HG03378 (cell line): ENCODE data around the gene CCNK.

Experiments used
- ATAC-seq: cut with Tn5 transposase; IDR thresholded peaks from one replicate; pipeline ENCODE4 v1.9.1; 2021; ENCODE audit warnings: mild to moderate bottlenecking, moderate library complexity; ENCODE audit not compliant: unreplicated experiment

CCNK gene

DNA sequence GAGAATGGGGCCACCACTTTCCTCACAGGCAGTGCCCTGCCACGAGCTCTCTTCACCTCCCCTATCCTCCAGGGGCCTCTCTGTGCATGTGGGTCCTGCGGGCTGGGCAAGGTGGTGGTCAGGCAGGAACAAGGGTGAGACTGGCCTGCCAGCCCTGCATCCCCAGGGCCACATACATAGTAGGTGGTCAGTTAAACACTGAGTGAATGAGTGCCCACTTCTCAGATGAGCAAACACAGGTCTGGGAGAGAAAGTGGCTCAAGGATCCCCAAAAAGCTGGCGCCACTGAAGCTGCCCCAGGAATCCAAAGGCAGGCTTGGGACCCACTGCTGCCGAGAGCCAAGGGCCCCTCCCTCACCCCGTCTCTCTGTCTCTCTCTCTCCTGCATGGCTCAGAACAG is 51.1 kb downstream of the CCNK start:
- no peak for ATAC-seq

DNA sequence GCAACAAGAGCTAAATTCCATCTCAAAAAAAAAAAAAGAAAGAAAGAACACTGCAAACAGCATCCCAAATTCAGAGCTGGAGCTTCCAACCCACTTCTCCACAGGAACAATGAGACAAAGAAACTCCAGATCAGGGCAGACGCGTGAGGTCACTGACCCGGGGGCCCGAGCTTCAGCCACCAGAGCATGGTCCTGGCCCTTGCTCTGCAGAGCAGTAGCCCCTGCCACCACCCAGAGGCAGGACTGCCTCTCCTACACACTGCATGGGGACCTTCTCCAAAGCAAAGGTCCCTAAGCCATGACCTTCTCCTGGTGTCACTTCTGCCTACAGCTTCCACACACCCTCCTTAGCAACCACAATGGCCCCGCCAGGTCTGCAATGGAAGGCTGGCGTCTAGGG is 53.1 kb downstream of the CCNK start:
- no peak for ATAC-seq

GRCh38 chr14:99534863-99535262 is 53.7 kb downstream of the CCNK start:
- ATAC-seq, result no peak

GRCh38 chr14:99535448-99535847 is 54.2 kb downstream of the CCNK start:
- ATAC-seq, result no peak

- ATAC-seq, result no peak
Measured at GRCh38 chr14:99535908-99536778, 54.9 kb downstream of the CCNK start.

DNA sequence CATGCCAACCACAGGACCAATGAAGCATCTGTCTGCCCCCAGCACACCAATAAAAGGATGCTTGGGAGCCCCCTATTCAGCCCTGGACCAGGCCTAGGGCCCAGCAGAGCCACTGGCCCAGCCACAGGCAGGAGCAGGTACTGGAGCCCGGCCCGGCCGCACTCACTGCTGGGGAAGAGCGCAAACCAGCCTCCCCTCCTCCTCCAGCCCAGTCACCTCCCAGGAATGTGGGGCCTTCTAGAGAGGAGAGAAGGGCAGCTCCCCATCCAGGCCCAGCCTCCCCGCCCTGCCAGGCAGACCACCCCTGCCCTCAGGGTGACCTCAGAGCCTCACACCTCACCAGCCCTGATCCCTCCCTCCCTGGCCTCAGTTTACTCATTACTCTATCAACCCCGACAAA is 56.2 kb downstream of the CCNK start:
- ATAC-seq, result no peak

DNA sequence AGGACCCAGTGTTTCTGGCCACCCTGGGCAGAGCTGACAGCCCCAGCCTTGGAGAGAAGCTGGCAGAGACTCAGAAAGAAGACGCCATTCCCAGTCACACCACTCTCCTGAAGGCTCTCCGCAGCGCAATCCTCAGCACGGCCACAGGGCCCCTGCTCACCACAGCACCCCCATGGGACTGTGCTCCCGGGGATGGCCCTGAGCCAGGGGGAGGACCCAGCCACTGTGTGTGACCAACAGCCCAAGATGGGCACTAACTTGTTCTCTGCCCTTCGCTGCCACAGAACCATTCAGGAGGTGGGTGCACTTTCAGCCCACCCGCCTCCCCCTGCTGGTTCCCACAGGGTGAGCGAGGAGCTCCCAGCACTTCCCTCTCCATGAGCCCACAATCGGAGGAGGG is 57.1 kb downstream of the CCNK start:
- ATAC-seq, result no peak

DNA sequence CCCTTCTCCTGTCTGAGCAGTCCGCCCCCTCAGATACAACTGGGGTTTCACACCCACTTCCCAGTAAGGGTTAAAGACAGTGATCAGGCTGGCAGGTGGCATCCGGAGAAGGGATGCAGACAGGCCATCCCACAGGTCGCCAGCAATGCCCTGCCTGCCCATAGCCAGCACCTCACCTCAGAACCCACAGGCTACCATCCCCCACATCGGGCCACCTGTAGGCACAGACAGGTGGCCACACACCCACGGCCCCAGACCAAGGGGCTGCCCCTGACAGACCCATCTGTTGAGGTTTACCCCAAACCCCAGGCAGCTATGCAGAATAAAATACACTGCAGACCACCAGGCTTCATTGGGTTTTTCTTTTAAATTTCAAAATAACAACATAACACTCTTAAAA is 57.5 kb downstream of the CCNK start:
- no peak for ATAC-seq

- ATAC-seq, result no peak
Measured at GRCh38 chr14:99539491-99539890, 58.3 kb downstream of the CCNK start.

DNA sequence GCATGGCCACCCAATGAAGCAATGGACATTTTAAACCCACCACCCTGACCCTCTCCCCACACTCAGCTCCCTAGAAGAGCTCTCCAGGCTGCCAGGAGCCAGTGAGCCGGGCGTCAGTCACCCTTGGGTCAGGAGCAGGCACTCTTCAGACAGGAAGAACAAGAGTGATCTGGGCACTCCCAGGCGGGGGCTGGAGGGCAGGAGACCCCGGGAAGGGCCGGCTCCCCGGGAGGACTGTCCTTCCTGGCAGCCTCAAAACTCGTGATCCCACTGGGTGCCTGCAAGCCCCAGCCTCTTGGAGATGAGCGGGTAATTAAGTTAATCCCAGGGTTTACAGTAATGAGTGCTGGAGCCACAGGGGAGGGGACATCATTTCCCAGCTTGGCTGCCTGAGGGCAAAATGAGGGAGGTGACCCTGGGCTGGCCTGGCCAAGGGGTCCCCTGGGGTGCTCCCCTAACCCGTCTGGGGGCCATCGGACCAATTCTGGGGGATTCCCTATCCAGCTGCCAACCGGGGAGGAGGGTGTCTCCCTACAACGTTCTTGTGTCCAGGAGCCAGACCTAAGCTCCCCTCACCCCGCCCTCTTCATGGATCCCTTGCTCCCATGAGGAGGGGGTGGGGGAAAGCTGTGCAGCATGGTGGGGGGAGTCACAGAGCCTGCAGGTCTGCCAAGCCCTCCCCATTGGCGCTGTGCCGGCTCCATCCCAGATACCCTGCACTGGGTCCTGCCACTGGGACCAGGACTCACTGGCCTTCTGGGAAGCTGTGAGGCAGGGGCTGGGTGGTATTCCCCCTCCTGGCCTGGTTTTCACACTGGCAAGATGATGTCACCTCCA is 59.2 kb downstream of the CCNK start:
- no peak for ATAC-seq

- no peak for ATAC-seq
Measured at GRCh38 chr14:99541211-99541610, 60.0 kb downstream of the CCNK start.

- no peak for ATAC-seq
Measured at GRCh38 chr14:99541677-99542470, 60.7 kb downstream of the CCNK start.

DNA sequence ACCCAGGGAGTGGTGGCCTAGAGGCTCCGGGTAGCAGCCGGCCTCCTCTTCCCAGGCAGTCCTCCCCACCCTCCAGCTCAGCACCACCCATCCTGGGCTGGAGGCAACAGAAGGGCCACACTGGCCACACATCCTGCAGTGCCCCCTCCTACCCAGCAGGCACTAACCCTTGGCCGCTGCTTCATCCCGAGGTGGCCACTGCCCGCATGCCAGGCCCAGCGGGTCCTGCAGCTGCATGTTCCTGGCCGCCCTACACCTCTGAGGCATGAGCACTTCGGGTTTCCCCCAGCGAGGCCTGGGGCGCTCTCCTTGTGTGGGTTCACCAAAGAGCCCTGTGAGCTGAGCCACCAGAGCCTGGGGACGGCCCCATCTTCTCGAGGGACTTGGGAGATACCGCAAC is 61.4 kb downstream of the CCNK start:
- no peak for ATAC-seq

DNA sequence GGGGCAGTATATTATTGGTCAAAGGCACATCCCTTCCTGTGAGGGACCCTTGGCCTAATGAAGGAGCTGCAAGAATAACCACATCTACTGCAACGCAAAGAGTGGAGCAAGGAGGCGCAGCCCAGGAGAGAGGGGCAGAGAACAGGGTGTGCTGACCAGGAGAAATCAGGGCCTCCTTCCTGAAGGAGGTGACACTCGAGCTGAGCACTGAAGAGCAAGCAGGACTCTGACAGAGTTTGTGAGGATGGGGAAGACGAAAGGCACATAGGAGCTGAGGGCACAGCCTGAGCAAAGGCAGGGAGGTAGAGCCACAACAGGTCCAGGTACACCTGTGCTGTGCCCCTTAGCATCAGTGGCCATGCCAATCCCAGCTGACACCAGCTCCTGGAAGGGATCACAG is 62.2 kb downstream of the CCNK start:
- ATAC-seq, result no peak

DNA sequence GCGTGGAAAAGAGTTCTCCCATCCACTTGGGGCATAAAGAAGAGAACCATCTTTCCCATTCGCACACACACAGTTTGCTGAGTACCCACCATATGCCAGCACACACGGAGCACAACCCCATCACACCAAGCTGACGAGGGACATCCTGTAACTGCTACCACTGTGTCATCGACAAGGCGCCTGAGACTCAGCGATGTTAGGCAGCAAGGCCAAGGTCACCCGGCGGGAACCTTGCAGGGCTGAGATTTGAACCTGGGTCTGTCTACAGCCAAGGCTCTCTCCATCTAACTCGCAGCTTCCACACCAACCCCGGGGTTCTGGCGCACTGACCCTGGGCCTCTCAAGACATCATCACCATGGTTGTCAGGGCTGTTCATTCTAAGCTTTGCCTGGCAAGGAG is 62.8 kb downstream of the CCNK start:
- ATAC-seq, result no peak

DNA sequence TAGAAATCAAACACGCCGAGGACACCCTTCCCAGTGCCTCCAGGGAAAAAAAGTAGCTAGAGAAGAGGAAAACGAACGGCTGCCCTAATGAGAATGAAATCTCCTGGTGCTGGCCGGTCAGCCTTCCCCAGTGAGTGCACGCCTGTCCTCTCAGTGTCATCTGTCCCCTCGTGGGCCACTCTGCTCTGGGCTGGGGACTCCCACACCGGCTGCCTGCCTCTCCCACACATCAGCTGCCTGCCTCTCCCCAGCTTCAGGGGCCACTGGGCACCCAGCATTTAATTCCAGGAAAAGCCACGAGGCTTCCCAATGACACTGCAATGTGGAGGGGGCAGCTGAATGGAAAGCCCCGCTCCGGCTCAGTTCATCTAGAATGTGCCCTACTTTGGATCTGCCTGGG is 63.8 kb downstream of the CCNK start:
- no peak for ATAC-seq

GRCh38 chr14:99545586-99545985 is 64.4 kb downstream of the CCNK start:
- no peak for ATAC-seq

- ATAC-seq, result no peak
Measured at GRCh38 chr14:99546234-99546879, 65.1 kb downstream of the CCNK start.

GRCh38 chr14:99548255-99548654 is 67.0 kb downstream of the CCNK start:
- no peak for ATAC-seq

DNA sequence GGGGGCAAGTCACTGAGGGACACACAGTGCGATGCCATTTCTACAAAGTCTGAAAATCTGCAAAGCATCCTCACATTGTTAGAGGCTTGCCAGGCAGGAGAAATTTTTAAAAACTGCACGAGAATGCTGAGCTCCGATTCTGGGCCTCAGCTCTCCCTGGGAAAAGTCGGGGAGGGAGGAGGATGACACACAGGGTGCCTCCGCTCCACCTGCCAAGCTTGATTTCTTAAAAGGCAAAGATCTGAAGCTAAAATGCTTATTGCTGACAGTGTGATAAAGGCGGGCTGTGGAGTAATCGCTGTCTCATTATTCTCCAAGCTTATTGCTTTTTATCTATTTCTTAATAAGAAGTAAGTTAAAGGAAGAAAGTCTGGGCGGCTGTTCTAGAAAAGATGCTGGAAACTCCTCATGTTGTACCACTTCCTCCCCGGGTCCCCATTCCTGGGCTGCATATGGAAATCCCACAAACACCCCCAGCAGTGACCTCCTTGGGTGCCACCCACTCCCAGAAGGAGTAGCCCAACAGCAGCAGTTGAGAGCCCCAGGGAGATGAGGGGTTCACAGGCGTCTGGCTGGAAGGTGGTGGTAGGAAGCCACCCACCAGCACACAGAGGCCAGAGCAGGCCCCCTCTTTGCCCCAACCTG is 67.8 kb downstream of the CCNK start:
- ATAC-seq, result no peak
